CD8-positive, alpha-beta memory T cell (primary cell): ENCODE results near the gene IDE. TPM values are rescaled to one million over a fixed set of nuclear protein-coding genes. Genes with fewer than 3 reads are reported as not detected.

Experiments
- CTCF ChIA-PET: fragments of 350-600 bp; sonication (Branson Sonifier 250); formaldehyde crosslinking; loops from one replicate; lab custom pipeline; 2021; ENCODE audit warnings: antibody characterized with exemption; lab: Charles Lee
- POLR2A ChIA-PET: fragments of 350-600 bp; sonication (Branson Sonifier 250); formaldehyde crosslinking; loops from one replicate; lab custom pipeline; 2021; ENCODE audit warnings: antibody characterized with exemption; lab: Charles Lee
- DNase-seq, 5 donors: peaks; one replicate each; pipeline versions ENCODE4 v3.0.0 to v3.0.0-alpha.2; 2020 to 2022; ENCODE audit warnings: mixed read lengths in 1 of 5
- H3K27ac ChIP-seq: one replicate; pipeline ENCODE4 v1.7.0; 2013; ENCODE audit warnings: low read depth, mild to moderate bottlenecking, low read length, moderate library complexity
- H3K27me3 ChIP-seq: 2 replicates; pipeline ENCODE4 v1.7.0; 2013; ENCODE audit warnings: low read length, mild to moderate bottlenecking; ENCODE audit not compliant: insufficient read depth, poor library complexity, severe bottlenecking
- H3K36me3 ChIP-seq: 2 replicates; pipeline ENCODE4 v1.7.0; 2013; ENCODE audit warnings: mild to moderate bottlenecking, low read length, moderate library complexity; ENCODE audit not compliant: insufficient read depth
- H3K4me1 ChIP-seq: 2 replicates; pipeline ENCODE4 v1.7.0; 2013; ENCODE audit warnings: mild to moderate bottlenecking, low read length, moderate library complexity; ENCODE audit not compliant: insufficient read depth
- H3K4me3 ChIP-seq: 2 replicates; pipeline ENCODE4 v1.7.0; 2013; ENCODE audit warnings: mild to moderate bottlenecking, low read length
- H3K9me3 ChIP-seq: 2 replicates; pipeline ENCODE4 v1.7.0; 2013; ENCODE audit warnings: mild to moderate bottlenecking, low read length
- H3K27ac Mint-ChIP-seq, 8 donors: one replicate each; pipeline ENCODE4 v1.8.0; 2020 to 2021; ENCODE audit warnings: mixed read lengths in 8 of 8, mild to moderate bottlenecking in 6 of 8, inconsistent platforms in 3 of 8, moderate library complexity in 3 of 8
- H3K27me3 Mint-ChIP-seq, 2 donors: one replicate each; pipeline ENCODE4 v1.8.0; 2020 to 2021; ENCODE audit warnings: mixed read lengths in 2 of 2, mild to moderate bottlenecking in 1 of 2, moderate library complexity in 1 of 2
- H3K36me3 Mint-ChIP-seq, 3 donors: one replicate each; pipeline ENCODE4 v1.8.0; 2020 to 2021; ENCODE audit warnings: mixed read lengths in 3 of 3, inconsistent platforms in 1 of 3, mild to moderate bottlenecking in 1 of 3
- H3K4me1 Mint-ChIP-seq, 3 donors: one replicate each; pipeline ENCODE4 v1.8.0; 2020 to 2021; ENCODE audit warnings: mixed read lengths in 3 of 3, inconsistent platforms in 1 of 3, mild to moderate bottlenecking in 1 of 3
- H3K4me3 Mint-ChIP-seq, 7 donors: one replicate each; pipeline ENCODE4 v1.8.0; 2020 to 2021; ENCODE audit warnings: mixed read lengths in 7 of 7, mild to moderate bottlenecking in 6 of 7, moderate library complexity in 4 of 7, inconsistent platforms in 2 of 7
- H3K9me3 Mint-ChIP-seq, 5 donors: one replicate each; pipeline ENCODE4 v1.8.0; 2020 to 2022; ENCODE audit warnings: mixed read lengths in 5 of 5, mild to moderate bottlenecking in 3 of 5, moderate library complexity in 2 of 5, inconsistent platforms in 1 of 5
- polyA plus RNA-seq: library from polyadenylated mRNA; unstranded; fragments of 300-500 nt; fragmentation: Illumina TruSeq; gene quantifications from one replicate; pipeline ENCODE4 v1.2.3, GENCODE V29; 2021
- total RNA-seq, 2 experiments: library from RNA; stranded (reverse); gene quantifications; one replicate each; pipeline ENCODE4 v1.2.3, GENCODE V29; 2021

IDE gene
- total and polyA plus RNA-seq, 3 experiments from 2014 or later = 19.0 to 42.8 (median 42.4) TPM

DNA sequence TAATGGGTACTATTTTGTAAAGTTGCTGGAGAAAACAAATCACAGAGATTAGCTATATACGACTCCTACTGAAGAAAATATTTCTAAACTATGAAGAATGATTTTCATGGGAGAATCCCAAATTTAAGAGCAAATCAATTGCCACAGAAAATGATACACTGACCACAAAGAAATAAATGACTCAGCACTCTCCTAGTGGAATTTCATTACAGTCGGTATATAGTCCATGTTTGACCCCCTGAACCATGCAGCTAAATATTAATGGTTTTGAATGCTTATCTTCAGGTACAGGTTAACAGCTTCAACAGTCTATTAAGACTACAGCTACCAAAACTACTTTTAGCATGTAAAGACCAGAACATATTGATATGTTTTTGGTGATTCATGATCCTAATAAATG, 65.0 kb downstream of the IDE start:
- no peak for DNase-seq
- no peak overlapping the region for H3K4me3 Mint-ChIP-seq
- no peaks in the 10 kb centered on the region for H3K4me1 ChIP-seq
- CTCF ChIA-PET = interaction anchor here (2.0 kb wide), 1 partner anchor 66 kb away, joined by 4 read pairs; no protein-coding TSS in a partner anchor
- H3K36me3 Mint-ChIP-seq = peaks cover 13 to 66% (median 23%) of the 10 kb centered on the region in 3 donors
- no peak overlapping the region for H3K4me3 ChIP-seq
- no peaks in the 10 kb centered on the region for H3K9me3 ChIP-seq
- no peak overlapping the region for H3K27ac ChIP-seq
- no peaks in the 10 kb centered on the region for H3K9me3 Mint-ChIP-seq
- H3K27me3 Mint-ChIP-seq = no peaks in the 10 kb centered on the region
- POLR2A ChIA-PET = no interaction called here
- peaks cover 21% of the 10 kb centered on the region for H3K36me3 ChIP-seq
- no peaks in the 10 kb centered on the region for H3K4me1 Mint-ChIP-seq
- H3K27me3 ChIP-seq = no peaks in the 10 kb centered on the region
- H3K27ac Mint-ChIP-seq = no peak overlapping the region

DNA sequence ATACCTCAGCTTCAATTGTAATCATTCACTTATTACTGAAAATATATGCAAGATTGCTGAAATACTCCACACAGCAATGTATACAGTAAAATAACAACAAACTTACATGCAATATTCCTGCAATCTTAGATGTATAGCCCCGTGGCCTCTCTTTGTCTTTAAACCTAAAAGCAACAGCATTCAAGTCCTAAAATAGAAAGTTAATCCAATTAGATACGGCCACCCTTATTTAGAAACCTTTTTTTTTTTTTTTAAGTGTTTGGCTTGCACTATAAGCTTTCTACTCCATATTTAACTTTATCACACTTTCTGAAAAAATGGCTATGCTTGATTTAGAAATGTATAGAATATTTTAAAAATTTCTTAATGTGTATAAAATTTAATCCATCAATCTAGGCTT, 67.6 kb downstream of the IDE start:
- no peak for DNase-seq
- peaks cover 21% of the 10 kb centered on the region for H3K36me3 ChIP-seq
- H3K27me3 Mint-ChIP-seq = no peaks in the 10 kb centered on the region
- peaks cover 13 to 68% (median 23%) of the 10 kb centered on the region in 3 donors for H3K36me3 Mint-ChIP-seq
- CTCF ChIA-PET = no interaction called here
- H3K9me3 Mint-ChIP-seq = no peaks in the 10 kb centered on the region
- H3K9me3 ChIP-seq = no peaks in the 10 kb centered on the region
- no peaks in the 10 kb centered on the region for H3K4me1 Mint-ChIP-seq
- POLR2A ChIA-PET = no interaction called here
- H3K27me3 ChIP-seq = no peaks in the 10 kb centered on the region
- H3K4me3 Mint-ChIP-seq = no peak overlapping the region
- no peak overlapping the region for H3K27ac Mint-ChIP-seq
- H3K4me3 ChIP-seq = no peak overlapping the region
- no peak overlapping the region for H3K27ac ChIP-seq
- H3K4me1 ChIP-seq = no peaks in the 10 kb centered on the region

GRCh38 chr10:92505044-92505443, 68.8 kb downstream of the IDE start:
- Histone ChIP-seq H3K9me3 (no peaks in the 10 kb centered on the region), H3K4me1 (no peaks in the 10 kb centered on the region), H3K36me3 (peaks cover 21% of the 10 kb centered on the region), H3K27ac (no peak overlapping the region), H3K27me3 (no peaks in the 10 kb centered on the region), H3K4me3 (no peak overlapping the region)
- ChIA-PET CTCF (no interaction called here), POLR2A (no interaction called here)
- H3K27ac Mint-ChIP-seq = no peak overlapping the region
- H3K27me3 Mint-ChIP-seq = no peaks in the 10 kb centered on the region
- H3K9me3 Mint-ChIP-seq = no peaks in the 10 kb centered on the region
- no peak overlapping the region for H3K4me3 Mint-ChIP-seq
- no peaks in the 10 kb centered on the region for H3K4me1 Mint-ChIP-seq
- H3K36me3 Mint-ChIP-seq = peaks cover 18 to 76% (median 27%) of the 10 kb centered on the region in 3 donors
- no peak for DNase-seq

- POLR2A ChIA-PET = no interaction called here
- no peak overlapping the region for H3K27ac Mint-ChIP-seq
- H3K9me3 ChIP-seq = no peaks in the 10 kb centered on the region
These were observed 71.5 kb downstream of the IDE start for GRCh38 chr10:92502296-92502808.

GRCh38 chr10:92493362-92493761, 80.5 kb downstream of the IDE start:
- H3K27me3 ChIP-seq = no peaks in the 10 kb centered on the region
- Mint-ChIP-seq H3K27ac (peak overlapping the region in 2 of 8 donors; percentile 36 to 54), H3K4me1 (no peaks in the 10 kb centered on the region), H3K4me3 (no peak overlapping the region), H3K27me3 (no peaks in the 10 kb centered on the region), H3K9me3 (no peaks in the 10 kb centered on the region), H3K36me3 (peaks cover 4 to 68% (median 25%) of the 10 kb centered on the region in 3 donors)
- H3K36me3 ChIP-seq = peaks cover 14% of the 10 kb centered on the region
- ChIA-PET POLR2A (no interaction called here), CTCF (no interaction called here)
- H3K4me1 ChIP-seq = no peaks in the 10 kb centered on the region
- H3K4me3 ChIP-seq = no peak overlapping the region
- no peak overlapping the region for H3K27ac ChIP-seq
- no peak for DNase-seq
- H3K9me3 ChIP-seq = no peaks in the 10 kb centered on the region

More at GRCh38 chr10:92502296-92502808, 71.5 kb downstream of the IDE start:
- Histone ChIP-seq H3K4me3 (no peak overlapping the region), H3K4me1 (no peaks in the 10 kb centered on the region), H3K36me3 (peaks cover 14% of the 10 kb centered on the region), H3K27me3 (no peaks in the 10 kb centered on the region), H3K27ac (no peak overlapping the region)
- no peaks in the 10 kb centered on the region for H3K27me3 Mint-ChIP-seq
- no peak overlapping the region for H3K4me3 Mint-ChIP-seq
- H3K9me3 Mint-ChIP-seq = no peaks in the 10 kb centered on the region
- CTCF ChIA-PET = no interaction called here
- H3K4me1 Mint-ChIP-seq = no peaks in the 10 kb centered on the region
- no peak for DNase-seq
- peaks cover 10 to 68% (median 20%) of the 10 kb centered on the region in 3 donors for H3K36me3 Mint-ChIP-seq

GRCh38 chr10:92492748-92493240, 81.1 kb downstream of the IDE start:
- H3K36me3 Mint-ChIP-seq = peaks cover 4 to 70% (median 22%) of the 10 kb centered on the region in 3 donors
- Histone ChIP-seq H3K27ac (no peak overlapping the region), H3K4me3 (no peak overlapping the region), H3K9me3 (no peaks in the 10 kb centered on the region), H3K4me1 (no peaks in the 10 kb centered on the region), H3K27me3 (no peaks in the 10 kb centered on the region), H3K36me3 (peaks cover 14% of the 10 kb centered on the region)
- no peak overlapping the region for H3K4me3 Mint-ChIP-seq
- ChIA-PET POLR2A (no interaction called here), CTCF (no interaction called here)
- no peak for DNase-seq
- no peaks in the 10 kb centered on the region for H3K4me1 Mint-ChIP-seq
- no peaks in the 10 kb centered on the region for H3K27me3 Mint-ChIP-seq
- no peaks in the 10 kb centered on the region for H3K9me3 Mint-ChIP-seq
- H3K27ac Mint-ChIP-seq = peak overlapping the region in 1 of 8 donors; percentile 43

DNA sequence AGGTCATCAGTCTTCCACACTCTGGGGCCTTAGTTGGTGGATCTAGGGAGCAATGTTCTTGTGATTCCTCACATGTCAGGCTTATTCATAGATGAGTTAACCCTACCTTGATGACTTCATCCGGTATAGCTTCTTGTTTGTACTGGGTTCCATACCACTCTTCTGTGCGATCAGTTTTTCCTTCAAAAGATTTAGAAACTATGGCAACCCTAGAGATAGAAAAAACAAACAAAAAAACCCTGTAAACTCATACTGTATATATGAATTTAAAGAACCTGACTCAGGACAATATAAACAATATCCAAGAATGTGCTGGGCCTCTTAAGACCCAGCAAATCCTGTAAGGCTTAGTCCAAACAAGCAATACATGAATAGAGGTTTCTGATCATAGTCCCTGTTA, 83.5 kb downstream of the IDE start:
- peaks cover 14% of the 10 kb centered on the region for H3K36me3 ChIP-seq
- no peak overlapping the region for H3K4me3 Mint-ChIP-seq
- POLR2A ChIA-PET = no interaction called here
- H3K4me1 Mint-ChIP-seq = no peaks in the 10 kb centered on the region
- peaks cover 9 to 78% (median 30%) of the 10 kb centered on the region in 3 donors for H3K36me3 Mint-ChIP-seq
- H3K27ac ChIP-seq = no peak overlapping the region
- no peak overlapping the region for H3K4me3 ChIP-seq
- peak overlapping the region in 1 of 8 donors; percentile 3 for H3K27ac Mint-ChIP-seq
- H3K27me3 Mint-ChIP-seq = no peaks in the 10 kb centered on the region
- H3K9me3 ChIP-seq = no peaks in the 10 kb centered on the region
- CTCF ChIA-PET = no interaction called here
- no peak for DNase-seq
- no peaks in the 10 kb centered on the region for H3K4me1 ChIP-seq
- H3K9me3 Mint-ChIP-seq = no peaks in the 10 kb centered on the region
- no peaks in the 10 kb centered on the region for H3K27me3 ChIP-seq

DNA sequence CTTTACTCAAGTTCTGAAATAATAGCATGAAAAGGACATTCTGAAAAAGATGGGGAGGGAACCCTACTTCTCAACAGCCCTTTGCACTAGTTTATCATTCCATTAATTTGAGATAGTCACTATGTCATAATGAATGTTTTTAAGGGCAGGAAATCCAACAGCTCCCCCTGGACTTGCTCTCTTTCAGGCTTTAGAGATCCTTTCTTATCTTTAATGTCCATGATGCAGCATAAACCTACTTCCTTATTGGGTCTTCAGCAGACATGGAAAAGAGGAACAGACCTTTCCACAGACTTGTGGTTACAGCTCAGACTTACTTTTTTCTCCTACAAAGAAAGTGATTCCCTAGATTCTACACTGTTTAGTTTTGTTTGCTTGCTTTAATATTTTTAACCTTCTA, 87.3 kb downstream of the IDE start:
- H3K27ac ChIP-seq = no peak overlapping the region
- no peaks in the 10 kb centered on the region for H3K9me3 Mint-ChIP-seq
- H3K36me3 ChIP-seq = peaks cover 19% of the 10 kb centered on the region
- no peak overlapping the region for H3K27ac Mint-ChIP-seq
- POLR2A ChIA-PET = no interaction called here
- no peak overlapping the region for H3K4me3 ChIP-seq
- peaks cover 5 to 84% (median 28%) of the 10 kb centered on the region in 3 donors for H3K36me3 Mint-ChIP-seq
- DNase-seq = no peak
- no peaks in the 10 kb centered on the region for H3K4me1 Mint-ChIP-seq
- H3K4me1 ChIP-seq = no peaks in the 10 kb centered on the region
- H3K9me3 ChIP-seq = no peaks in the 10 kb centered on the region
- H3K27me3 ChIP-seq = no peaks in the 10 kb centered on the region
- CTCF ChIA-PET = no interaction called here
- H3K4me3 Mint-ChIP-seq = no peak overlapping the region
- no peaks in the 10 kb centered on the region for H3K27me3 Mint-ChIP-seq
